Nephron (organoid): Measurements from ENCODE around the gene PTPRN2.

ENCODE experiments used
- H3K27ac Mint-ChIP-seq, 3 experiments: 2 replicates each; pipeline ENCODE4 v1.8.0; 2020; ENCODE audit warnings: mixed read lengths in 3 of 3, mild to moderate bottlenecking in 2 of 3, moderate library complexity in 1 of 3
- H3K27me3 Mint-ChIP-seq: 2 replicates; pipeline ENCODE4 v1.8.0; 2021; ENCODE audit warnings: low read depth, mild to moderate bottlenecking, moderate library complexity, mixed read lengths
- H3K36me3 Mint-ChIP-seq: 2 replicates; pipeline ENCODE4 v1.8.0; 2020; ENCODE audit warnings: low read depth, mixed read lengths
- H3K4me1 Mint-ChIP-seq: 2 replicates; pipeline ENCODE4 v1.8.0; 2020; ENCODE audit warnings: mixed read lengths
- H3K4me3 Mint-ChIP-seq, 3 experiments: 2 replicates each; pipeline ENCODE4 v1.8.0; 2020; ENCODE audit warnings: mild to moderate bottlenecking in 3 of 3, mixed read lengths in 3 of 3, moderate library complexity in 2 of 3
- H3K9me3 Mint-ChIP-seq: 2 replicates; pipeline ENCODE4 v1.8.0; 2020; ENCODE audit warnings: mixed read lengths
- CTCF ChIP-seq, 3 experiments: fragments of 200-600 bp; sonication (generic); IDR thresholded peaks; one replicate each; pipeline ENCODE4 v1.5.0; 2021; ENCODE audit warnings: antibody characterized with exemption in 3 of 3; ENCODE audit not compliant: unreplicated experiment in 3 of 3

Gene PTPRN2

DNA sequence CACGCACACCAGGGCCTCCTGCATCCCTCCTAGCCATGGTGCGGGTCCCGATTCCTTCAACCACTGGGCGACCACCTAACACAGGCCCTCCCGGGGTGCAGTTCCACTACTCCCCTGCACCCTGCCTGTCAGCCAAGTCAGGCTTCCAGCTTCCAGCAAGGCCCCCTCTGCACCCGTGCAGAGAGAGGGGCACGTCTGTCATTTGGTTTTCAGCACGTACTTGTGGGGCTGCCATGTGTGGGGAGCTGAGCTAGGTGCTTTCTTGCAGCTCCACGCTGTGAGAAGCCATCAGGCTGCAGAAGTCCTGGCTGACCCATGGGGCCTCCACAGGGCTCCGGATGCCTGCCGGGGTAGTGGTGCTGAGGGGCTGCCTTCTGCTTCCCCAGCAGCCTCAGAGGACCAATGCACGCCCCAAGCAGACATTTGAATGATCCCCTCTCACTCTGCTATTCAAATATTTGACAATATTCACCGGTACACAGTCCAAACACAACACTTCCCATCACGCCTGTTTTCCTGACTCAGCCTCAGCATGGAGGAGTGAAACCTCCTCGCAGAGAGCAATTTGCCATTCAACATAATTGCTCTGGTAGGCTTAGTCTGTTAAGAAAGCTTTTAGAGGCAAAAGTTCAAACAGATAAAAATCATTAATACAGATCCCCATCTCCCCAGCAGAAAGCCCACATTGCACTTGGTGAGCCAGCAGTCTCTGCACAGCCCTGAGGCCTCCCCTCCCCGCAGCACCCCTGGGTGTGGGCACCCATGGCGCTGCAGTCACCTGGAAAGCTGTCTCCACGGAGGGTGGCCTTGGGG lies 449.9 kb downstream of the PTPRN2 start:
- Mint-ChIP-seq H3K9me3 (peaks cover under 1% of the 10 kb centered on the region), H3K4me3 (no peak overlapping the region), H3K4me1 (no peaks in the 10 kb centered on the region), H3K27me3 (peaks cover 4% of the 10 kb centered on the region), H3K36me3 (no peaks in the 10 kb centered on the region), H3K27ac (no peak overlapping the region)
- TF ChIP-seq CTCF (IDR thresholded peaks at IDR 0.05; ENCODE audit: unreplicated experiment in 3 of 3) = no peak

- Mint-ChIP-seq H3K4me3 (no peak overlapping the region), H3K27me3 (peaks cover 3% of the 10 kb centered on the region), H3K36me3 (no peaks in the 10 kb centered on the region), H3K27ac (no peak overlapping the region), H3K4me1 (no peaks in the 10 kb centered on the region), H3K9me3 (no peaks in the 10 kb centered on the region)
- TF ChIP-seq CTCF (IDR thresholded peaks at IDR 0.05; ENCODE audit: unreplicated experiment in 3 of 3) = no peak
Observed at GRCh38 chr7:158135931-158136330, 451.7 kb downstream of the PTPRN2 start.

GRCh38 chr7:158134824-158135223 lies 452.8 kb downstream of the PTPRN2 start:
- no peaks in the 10 kb centered on the region for H3K36me3 Mint-ChIP-seq
- no peak for TF ChIP-seq CTCF (IDR thresholded peaks at IDR 0.05; ENCODE audit: unreplicated experiment in 3 of 3)
- H3K27me3 Mint-ChIP-seq = no peaks in the 10 kb centered on the region
- no peaks in the 10 kb centered on the region for H3K9me3 Mint-ChIP-seq
- H3K4me1 Mint-ChIP-seq = no peaks in the 10 kb centered on the region
- H3K27ac Mint-ChIP-seq = no peak overlapping the region
- no peak overlapping the region for H3K4me3 Mint-ChIP-seq

DNA sequence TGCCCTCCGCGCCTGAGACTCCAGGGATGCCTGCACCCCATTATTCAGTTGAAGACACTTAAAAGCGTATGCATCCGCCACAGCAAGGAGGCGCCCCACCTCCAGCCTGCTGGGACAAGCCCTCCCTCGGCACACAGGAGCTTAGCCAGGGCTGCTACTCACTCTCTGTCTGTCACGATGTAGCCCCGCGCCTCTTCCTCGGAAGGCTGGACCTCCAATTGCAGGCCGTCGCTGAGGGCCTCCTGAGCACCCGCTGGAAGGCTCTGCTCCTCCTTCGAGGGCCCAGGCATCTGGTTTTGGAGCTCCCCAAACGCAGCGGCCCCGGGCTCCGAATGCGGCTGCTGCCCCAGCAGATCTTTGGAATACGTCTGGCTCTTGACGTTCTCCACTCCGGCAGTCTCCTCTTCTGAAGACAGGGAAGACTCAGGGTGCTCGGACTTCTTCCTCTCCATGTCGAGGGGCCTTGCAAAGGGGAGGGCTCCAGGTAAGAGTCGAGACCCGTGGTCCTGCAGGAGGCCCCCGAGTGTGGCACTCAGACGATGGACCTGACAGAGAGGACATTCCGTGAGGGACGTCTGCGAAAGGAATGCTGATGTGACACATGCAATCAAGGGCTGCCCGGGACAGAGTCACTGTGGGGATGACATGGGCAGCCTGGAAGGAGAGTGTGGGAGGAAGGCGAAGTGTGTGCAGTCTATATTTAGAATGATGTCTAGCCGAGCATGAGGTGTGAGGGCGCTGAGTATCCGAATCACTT lies 453.9 kb downstream of the PTPRN2 start:
- no peak overlapping the region for H3K27ac Mint-ChIP-seq

GRCh38 chr7:158133057-158133456 lies 454.6 kb downstream of the PTPRN2 start:
- H3K36me3 Mint-ChIP-seq = no peaks in the 10 kb centered on the region
- no peaks in the 10 kb centered on the region for H3K27me3 Mint-ChIP-seq
- no peak for TF ChIP-seq CTCF (IDR thresholded peaks at IDR 0.05; ENCODE audit: unreplicated experiment in 3 of 3)
- no peak overlapping the region for H3K4me3 Mint-ChIP-seq
- H3K4me1 Mint-ChIP-seq = no peaks in the 10 kb centered on the region
- H3K27ac Mint-ChIP-seq = no peak overlapping the region
- H3K9me3 Mint-ChIP-seq = no peaks in the 10 kb centered on the region

More for the DNA sequence above, 453.9 kb downstream of the PTPRN2 start:
- H3K36me3 Mint-ChIP-seq = no peaks in the 10 kb centered on the region
- no peaks in the 10 kb centered on the region for H3K27me3 Mint-ChIP-seq
- no peak for TF ChIP-seq CTCF (IDR thresholded peaks at IDR 0.05; ENCODE audit: unreplicated experiment in 3 of 3)
- no peaks in the 10 kb centered on the region for H3K4me1 Mint-ChIP-seq
- no peaks in the 10 kb centered on the region for H3K9me3 Mint-ChIP-seq
- no peak overlapping the region for H3K4me3 Mint-ChIP-seq
